ENCODE measurements around the gene EPN1. TPM values are rescaled to one million over a fixed set of nuclear protein-coding genes. Genes with fewer than 3 reads are reported as not detected.
"Not testable (repeated sequence)": the region's sequence is repeated elsewhere in the genome, so short reads cannot be mapped to it uniquely, and the experiment has no call there.

The EPN1 gene
- polyA plus RNA-seq, 1 experiment: 60.8 TPM

DNA sequence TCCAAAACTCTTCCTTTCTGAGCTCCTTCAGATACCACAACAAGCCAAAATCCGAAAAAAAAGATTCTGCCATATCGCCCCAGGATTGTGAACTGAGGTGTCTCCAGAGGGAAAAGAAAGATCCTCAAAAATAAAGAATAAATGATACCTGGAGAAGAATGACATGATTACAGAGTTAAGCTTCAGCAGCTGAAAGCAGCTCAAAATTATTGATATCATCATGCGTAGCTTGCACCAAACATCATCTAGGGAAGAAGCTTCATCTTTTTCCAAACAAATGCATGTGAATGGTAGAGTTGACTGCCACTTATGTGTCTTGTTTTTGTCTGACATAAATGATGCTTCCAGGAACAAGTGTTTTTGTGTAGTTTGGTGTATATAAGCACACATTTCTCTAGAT lies 63.3 kb downstream of the EPN1 start, which contains the start of gene NLRP9:
TSS of gene NLRP9 (minus strand) at position 101 of the 400 bp plus-strand sequence. CDS start at position 73, 28 bp downstream.
- CTCF ChIA-PET: no interaction called here
- no peak within 1 kb of the TSS for H3K4me3 ChIP-seq (ENCODE audit: low read depth, low read length)
- no peaks in the 10 kb centered on the region for H3K36me3 ChIP-seq (ENCODE audit: control insufficient read depth, insufficient read depth, low read length)
- DNase-seq (ENCODE audit: low read depth): no peak
- TF ChIP-seq, protein P1, sequence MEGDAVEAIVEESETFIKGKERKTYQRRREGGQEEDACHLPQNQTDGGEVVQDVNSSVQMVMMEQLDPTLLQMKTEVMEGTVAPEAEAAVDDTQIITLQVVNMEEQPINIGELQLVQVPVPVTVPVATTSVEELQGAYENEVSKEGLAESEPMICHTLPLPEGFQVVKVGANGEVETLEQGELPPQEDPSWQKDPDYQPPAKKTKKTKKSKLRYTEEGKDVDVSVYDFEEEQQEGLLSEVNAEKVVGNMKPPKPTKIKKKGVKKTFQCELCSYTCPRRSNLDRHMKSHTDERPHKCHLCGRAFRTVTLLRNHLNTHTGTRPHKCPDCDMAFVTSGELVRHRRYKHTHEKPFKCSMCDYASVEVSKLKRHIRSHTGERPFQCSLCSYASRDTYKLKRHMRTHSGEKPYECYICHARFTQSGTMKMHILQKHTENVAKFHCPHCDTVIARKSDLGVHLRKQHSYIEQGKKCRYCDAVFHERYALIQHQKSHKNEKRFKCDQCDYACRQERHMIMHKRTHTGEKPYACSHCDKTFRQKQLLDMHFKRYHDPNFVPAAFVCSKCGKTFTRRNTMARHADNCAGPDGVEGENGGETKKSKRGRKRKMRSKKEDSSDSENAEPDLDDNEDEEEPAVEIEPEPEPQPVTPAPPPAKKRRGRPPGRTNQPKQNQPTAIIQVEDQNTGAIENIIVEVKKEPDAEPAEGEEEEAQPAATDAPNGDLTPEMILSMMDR (IDR thresholded peaks at IDR 0.05; ENCODE audit: insufficient read depth, low read depth, low read length): no peak
- POLR2A ChIA-PET: no interaction called here
- no peaks in the 10 kb centered on the region for H3K27me3 ChIP-seq (ENCODE audit: control insufficient read depth, insufficient read depth, low read length)

DNA sequence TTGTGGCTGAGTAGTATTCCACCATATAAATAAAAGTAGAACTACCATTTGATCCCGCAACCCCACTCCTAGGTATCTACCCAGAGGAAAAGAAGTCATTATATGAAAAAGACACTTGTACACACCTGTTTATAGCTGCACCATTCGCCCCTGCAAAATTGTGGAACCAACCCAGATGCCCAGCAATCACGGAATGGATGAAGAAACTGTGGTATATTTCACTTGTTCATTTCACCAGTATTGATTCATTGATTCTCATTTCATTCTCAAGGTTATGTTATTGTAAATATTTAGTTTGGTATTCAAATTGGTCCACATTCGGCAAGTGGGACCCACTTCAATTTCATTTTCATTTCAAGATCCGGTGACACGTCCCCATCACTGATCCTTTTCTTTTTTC lies 75.7 kb downstream of the EPN1 start:
- Histone ChIP-seq H3K4me3 (ENCODE audit: low read depth, low read length) (no peak overlapping the region), H3K27me3 (ENCODE audit: control insufficient read depth, insufficient read depth, low read length) (no peaks in the 10 kb centered on the region), H3K36me3 (ENCODE audit: control insufficient read depth, insufficient read depth, low read length) (no peaks in the 10 kb centered on the region)
- no peak for DNase-seq (ENCODE audit: low read depth)
- POLR2A ChIA-PET: no interaction called here
- TF ChIP-seq, protein P1 (IDR thresholded peaks at IDR 0.05; ENCODE audit: insufficient read depth, low read depth, low read length): no peak
- CTCF ChIA-PET: no interaction called here

DNA sequence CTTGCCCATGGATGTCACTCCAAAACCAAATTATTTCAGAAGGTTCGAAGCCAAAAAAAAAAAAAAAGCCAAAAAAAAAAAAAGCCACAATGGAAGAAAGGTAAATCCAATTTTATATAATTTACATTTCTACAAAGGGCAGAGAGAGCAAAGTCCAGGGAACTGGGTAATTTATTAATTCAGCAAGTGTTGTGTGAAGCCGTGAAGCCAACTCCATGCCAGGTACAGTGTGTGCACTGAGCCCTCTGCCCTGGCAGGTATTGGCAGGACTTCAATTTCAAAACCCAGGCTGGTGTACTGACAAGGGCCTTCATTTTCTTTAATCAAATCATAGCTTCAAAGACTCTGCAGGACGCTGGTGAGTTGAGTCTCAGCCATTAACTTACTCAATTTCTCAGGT lies 78.4 kb downstream of the EPN1 start:
- Histone ChIP-seq H3K36me3 (ENCODE audit: control insufficient read depth, insufficient read depth, low read length) (no peaks in the 10 kb centered on the region), H3K4me3 (ENCODE audit: low read depth, low read length) (no peak overlapping the region), H3K27me3 (ENCODE audit: control insufficient read depth, insufficient read depth, low read length) (no peaks in the 10 kb centered on the region)
- no peak for DNase-seq (ENCODE audit: low read depth)
- ChIA-PET POLR2A (no interaction called here), CTCF (no interaction called here)
- TF ChIP-seq, protein P1 (IDR thresholded peaks at IDR 0.05; ENCODE audit: insufficient read depth, low read depth, low read length): no peak

DNA sequence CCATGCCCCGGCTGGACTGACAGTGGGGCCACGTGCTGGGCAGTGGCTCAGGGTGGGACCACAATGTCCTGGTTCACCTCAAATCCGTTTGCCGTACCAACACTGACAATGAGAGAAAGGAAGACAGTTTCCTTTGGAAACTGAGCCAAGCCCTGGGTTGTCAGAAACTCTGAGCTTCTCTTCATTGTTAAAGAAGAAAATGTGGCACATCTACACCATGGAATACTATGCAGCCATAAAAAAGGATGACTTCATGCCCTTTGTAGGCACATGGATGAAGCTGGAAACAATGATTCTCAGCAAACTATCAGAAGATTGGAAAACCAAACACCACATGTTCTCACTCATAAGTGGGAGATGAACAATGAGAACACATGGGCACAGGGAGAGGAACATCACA lies 81.8 kb downstream of the EPN1 start:
- CTCF ChIA-PET; DNase-seq (ENCODE audit: low read depth); POLR2A ChIA-PET; H3K36me3 ChIP-seq (ENCODE audit: control insufficient read depth, insufficient read depth, low read length); H3K4me3 ChIP-seq (ENCODE audit: low read depth, low read length); H3K27me3 ChIP-seq (ENCODE audit: control insufficient read depth, insufficient read depth, low read length): not testable (repeated sequence)

DNA sequence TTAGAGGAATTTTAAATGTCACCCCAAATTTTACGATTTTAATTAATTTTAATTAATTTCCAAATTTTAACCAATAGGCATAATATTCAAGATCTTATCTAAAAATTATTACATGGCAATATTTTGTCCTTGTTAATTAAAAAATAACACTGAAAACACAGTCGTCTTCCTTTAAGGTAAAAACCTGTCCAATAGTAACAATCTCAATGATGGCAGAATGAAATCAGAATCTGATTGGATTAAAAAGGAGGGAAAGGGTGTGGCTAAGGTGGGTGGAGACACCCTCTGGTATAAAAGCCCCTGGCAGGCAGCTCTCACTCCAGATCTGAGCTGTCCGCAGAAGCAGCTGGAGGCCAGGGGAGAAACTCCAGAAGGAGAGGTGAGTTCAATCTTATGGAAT lies 83.8 kb downstream of the EPN1 start, which contains the start of gene RFPL4A:
TSS of gene RFPL4A (plus strand) at position 301 of the 400 bp plus-strand sequence. CDS start 2,704 bp downstream, outside the sequence.
- H3K36me3 ChIP-seq (ENCODE audit: control insufficient read depth, insufficient read depth, low read length); CTCF ChIA-PET; POLR2A ChIA-PET; DNase-seq (ENCODE audit: low read depth); H3K4me3 ChIP-seq (ENCODE audit: low read depth, low read length); H3K27me3 ChIP-seq (ENCODE audit: control insufficient read depth, insufficient read depth, low read length): not testable (repeated sequence)

Small RNA genes within 50 kb of the gene (small RNA-seq; reads per million reads assigned to genes)
- not detected for gene AC010525.2 (ENCODE audit: insufficient read length, low read depth, low replicate concordance)

Other genes starting within 250 kb of the EPN1 start
- not detected in 2 replicates for gene SHISA7, start 231.9 kb upstream of the EPN1 start, polyA plus RNA-seq (2011; rRNA removed)
- gene ISOC2, start 213.6 kb upstream of the EPN1 start, polyA plus RNA-seq (2011; rRNA removed): 93.8 and 123 TPM in 2 replicates
- gene C19orf85, start 210.5 kb upstream of the EPN1 start, polyA plus RNA-seq (2011; rRNA removed): not detected in 2 replicates
- 0.36 and 0.48 TPM in 2 replicates for gene ZNF628, start 198.6 kb upstream of the EPN1 start, polyA plus RNA-seq (2011; rRNA removed)
- gene NAT14, start 190.0 kb upstream of the EPN1 start, polyA plus RNA-seq (2011; rRNA removed): 20.4 and 34.8 TPM in 2 replicates
- gene SSC5D, start 186.8 kb upstream of the EPN1 start, polyA plus RNA-seq (2011; rRNA removed): 5.5 and 8.2 TPM in 2 replicates
- 0.07 TPM in 1 of 2 replicates, not detected in the other for gene SBK2, start 138.1 kb upstream of the EPN1 start, polyA plus RNA-seq (2011; rRNA removed)
- 0.06 and 0.11 TPM in 2 replicates for gene SBK3, start 129.7 kb upstream of the EPN1 start, polyA plus RNA-seq (2011; rRNA removed)
- 2.6 and 3.8 TPM in 2 replicates for gene ZNF579, start 94.4 kb upstream of the EPN1 start, polyA plus RNA-seq (2011; rRNA removed)
- 3.7 and 4.0 TPM in 2 replicates for gene FIZ1, start 75.7 kb upstream of the EPN1 start, polyA plus RNA-seq (2011; rRNA removed)
- 7.8 TPM in 2 replicates for gene ZNF524, start 74.9 kb upstream of the EPN1 start, polyA plus RNA-seq (2011; rRNA removed)
- 1.2 and 1.4 TPM in 2 replicates for gene ZNF865, start 69.6 kb upstream of the EPN1 start, polyA plus RNA-seq (2011; rRNA removed)
- gene ZNF784, start 50.7 kb upstream of the EPN1 start, polyA plus RNA-seq (2011; rRNA removed): 2.9 and 4.5 TPM in 2 replicates
- 10.3 and 12.2 TPM in 2 replicates for gene ZNF580, start 34.2 kb upstream of the EPN1 start, polyA plus RNA-seq (2011; rRNA removed)
- gene ZNF581, start 31.6 kb upstream of the EPN1 start, polyA plus RNA-seq (2011; rRNA removed): 22.1 and 31.3 TPM in 2 replicates
- 5.5 and 8.9 TPM in 2 replicates for gene CCDC106, start 27.0 kb upstream of the EPN1 start, polyA plus RNA-seq (2011; rRNA removed)
- gene U2AF2, start 20.2 kb upstream of the EPN1 start, polyA plus RNA-seq (2011; rRNA removed): 152 and 170 TPM in 2 replicates
- not detected in 2 replicates for gene NLRP9, start 63.2 kb downstream of the EPN1 start, polyA plus RNA-seq (2011; rRNA removed)
- not detected in 2 replicates for gene RFPL4A, start 83.9 kb downstream of the EPN1 start, polyA plus RNA-seq (2011; rRNA removed)
- gene RFPL4AL1, start 93.9 kb downstream of the EPN1 start, polyA plus RNA-seq (2011; rRNA removed): not detected in 2 replicates
- gene NLRP11, start 156.8 kb downstream of the EPN1 start, polyA plus RNA-seq (2011; rRNA removed): not detected in 2 replicates
- gene NLRP4, start 161.3 kb downstream of the EPN1 start, polyA plus RNA-seq (2011; rRNA removed): not detected in 2 replicates